ENCODE data around the gene NEDD9.

The NEDD9 gene

DNA sequence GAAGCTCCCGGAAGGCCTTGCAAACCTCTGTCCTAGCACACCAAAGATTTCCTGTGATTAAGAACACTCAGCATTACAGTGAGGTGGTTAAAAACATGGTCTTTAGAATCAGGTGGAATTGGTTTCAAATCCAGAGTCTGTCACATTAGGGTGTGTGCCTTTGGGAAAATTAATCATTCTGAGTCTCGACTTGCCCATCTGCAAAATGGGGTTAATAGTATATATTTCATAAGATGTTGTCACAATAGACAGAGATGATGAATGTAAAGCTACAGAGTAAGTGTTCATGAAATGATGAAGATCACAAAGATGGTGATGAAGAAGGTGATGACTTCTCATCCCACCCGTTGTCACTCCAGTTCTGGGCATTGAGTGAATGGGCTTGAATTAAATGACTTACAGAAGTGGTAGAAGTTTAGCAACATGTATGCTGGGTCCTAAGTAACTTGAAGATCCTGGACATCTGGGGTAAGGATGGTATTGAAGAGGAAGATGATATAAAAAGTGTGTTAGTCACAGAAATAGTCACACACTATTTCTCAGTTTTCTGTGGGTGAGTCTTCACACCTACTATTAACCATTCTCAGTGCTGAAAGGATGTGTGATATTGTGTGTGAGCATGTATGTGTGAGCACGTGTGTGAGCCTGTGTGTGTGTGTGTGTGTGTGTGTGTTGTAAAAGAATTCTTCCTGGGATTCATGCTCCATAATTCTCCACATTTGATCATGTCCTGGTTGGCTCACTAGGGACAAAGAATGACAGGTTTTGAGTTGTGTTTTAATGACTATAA is 28.0 kb upstream of the NEDD9 start:
- DNase-seq (ENCODE audit: low spot score), result no peak

DNA sequence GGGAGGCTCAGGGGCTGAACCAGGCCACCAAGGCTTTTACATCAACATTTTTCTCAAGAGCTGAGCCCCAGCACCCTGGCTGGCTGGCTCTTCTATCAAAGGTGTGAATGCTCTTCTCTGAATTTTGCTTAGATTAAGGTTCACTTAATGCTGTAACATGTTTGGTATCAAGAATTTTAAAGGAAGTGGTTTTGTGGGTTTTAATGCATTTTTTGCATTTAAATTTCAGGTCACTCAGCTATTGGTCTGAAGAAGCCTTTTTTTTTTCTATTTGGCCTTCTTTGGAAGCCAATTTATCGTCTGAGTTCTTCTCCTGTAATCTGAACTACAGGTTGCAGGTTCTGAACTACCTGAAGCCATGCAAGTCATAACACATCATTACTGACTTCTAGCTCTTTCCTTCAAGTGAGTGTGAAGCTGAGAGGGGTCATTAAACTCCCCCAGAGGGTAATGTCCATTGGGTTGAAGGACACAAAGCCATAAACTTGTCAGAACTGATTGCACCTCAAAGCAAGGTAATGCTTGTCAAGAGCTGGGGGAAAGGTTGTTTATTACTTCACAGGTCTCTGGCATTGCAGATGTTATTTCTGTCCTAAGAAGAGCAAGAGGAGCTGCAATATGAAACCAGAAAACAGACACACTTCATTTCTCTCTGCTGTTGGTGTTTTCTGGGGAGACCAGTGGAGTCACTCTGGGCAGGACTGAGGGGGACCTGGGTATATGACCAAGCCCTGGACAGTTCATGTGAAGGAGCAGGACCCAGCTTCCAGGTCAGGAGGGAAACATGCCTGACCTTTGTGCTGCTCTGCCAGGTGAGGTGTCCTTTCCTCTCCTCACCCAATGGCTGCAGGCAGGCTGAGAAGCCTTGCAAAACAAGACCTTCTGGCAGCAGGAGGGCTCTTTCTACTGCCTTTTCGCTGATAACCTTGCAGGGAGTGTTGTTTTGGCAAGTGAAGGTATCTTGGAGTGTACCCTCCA is 26.1 kb upstream of the NEDD9 start:
- DNase-seq (ENCODE audit: low spot score), result no peak

DNA sequence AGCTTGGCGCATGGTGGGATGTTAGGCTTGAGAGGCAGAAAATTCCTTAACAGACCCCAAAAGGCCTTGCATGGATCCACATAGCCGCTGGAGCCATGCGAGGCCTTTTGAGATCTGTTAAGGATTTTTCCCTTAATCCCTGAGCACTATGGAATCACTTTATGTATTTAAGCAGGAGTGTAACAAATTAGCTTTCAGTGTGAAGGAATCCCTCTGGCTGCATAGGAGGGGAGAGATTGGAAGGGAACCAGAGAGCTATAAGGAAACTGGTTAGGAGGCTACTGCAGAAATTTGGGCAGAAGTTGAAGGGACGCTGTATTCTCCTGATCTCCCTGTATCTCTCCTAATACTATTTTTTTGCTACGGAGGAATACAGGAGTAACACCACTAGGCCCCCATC is 23.1 kb upstream of the NEDD9 start:
- no peak for DNase-seq (ENCODE audit: low spot score)

DNA sequence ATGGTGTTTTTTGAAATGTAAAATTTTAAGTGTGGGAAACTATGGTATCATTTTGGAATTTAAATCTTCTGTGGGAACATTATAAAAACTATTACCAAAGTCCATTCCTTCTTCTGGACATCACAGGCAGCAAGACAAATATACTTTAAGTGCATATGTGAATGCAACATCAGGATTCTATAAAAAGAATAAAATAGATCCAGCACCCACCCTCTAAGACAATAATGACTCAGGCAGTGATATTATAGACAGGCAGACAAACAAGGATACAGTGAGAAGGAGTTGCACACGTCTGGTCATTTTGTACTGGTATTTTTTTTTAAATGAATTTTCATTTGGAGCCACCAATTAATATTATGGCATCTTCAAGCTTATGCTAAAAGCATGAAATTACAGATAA is 21.1 kb upstream of the NEDD9 start:
- DNase-seq (ENCODE audit: low spot score), result no peak

DNA sequence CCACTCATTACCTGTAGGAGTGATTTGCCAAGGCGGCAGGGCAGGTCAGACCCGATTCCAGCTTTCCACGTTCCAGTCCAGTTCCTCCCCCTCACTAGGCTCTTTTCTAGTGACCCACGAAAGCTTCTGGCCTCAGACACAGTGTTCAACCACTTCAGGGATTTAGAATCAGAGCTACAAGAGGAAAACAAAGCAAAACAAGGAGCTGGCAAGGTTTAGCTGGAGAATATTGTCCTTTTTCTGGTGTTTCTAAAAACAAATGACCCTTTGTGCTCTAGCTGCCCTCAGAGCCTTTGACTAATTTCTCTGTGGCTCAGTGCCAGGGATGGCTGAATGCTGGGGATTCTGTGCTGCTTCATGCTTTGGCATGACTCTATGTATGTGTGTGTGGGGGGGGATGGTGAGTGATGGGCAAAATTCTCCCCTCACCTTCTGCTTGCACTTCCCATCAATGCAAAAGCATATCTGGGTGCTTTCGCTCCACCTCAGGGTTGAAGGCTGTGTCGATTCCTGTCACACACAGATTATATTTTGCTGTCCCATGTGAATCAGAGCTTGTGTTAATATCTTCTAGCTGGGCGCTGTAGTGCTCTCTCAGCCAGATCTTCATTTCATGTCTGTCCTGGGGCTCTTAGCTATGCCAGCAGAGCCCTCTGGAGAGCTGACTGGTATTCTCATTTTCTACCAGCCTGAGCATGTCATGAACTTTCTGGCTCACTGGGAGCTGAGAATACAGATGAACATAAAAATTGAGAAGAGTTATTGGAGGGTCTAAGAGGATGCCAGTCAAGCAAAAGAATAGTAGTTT is 19.3 kb upstream of the NEDD9 start:
- no peak for DNase-seq (ENCODE audit: low spot score)

DNA sequence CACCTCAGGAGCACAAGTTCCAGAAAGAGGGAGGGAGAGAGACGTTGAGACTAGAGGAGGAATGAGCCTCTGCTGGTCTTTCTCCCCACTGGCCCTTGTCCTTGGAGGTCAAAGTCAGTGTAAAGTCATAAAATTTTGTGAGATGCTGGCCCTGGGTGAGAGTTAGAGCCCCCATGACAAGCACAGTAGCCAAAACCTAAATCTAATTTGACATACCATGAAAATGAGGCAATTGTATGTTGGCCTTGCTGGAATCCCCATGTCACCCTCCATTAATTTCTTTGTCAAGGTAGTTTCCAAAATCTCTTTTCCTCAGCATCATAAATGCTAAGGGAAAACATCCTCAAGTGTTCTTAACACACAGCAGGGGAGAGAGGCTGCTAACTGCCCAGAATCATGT is 17.6 kb upstream of the NEDD9 start:
- no peak for DNase-seq (ENCODE audit: low spot score)

DNA sequence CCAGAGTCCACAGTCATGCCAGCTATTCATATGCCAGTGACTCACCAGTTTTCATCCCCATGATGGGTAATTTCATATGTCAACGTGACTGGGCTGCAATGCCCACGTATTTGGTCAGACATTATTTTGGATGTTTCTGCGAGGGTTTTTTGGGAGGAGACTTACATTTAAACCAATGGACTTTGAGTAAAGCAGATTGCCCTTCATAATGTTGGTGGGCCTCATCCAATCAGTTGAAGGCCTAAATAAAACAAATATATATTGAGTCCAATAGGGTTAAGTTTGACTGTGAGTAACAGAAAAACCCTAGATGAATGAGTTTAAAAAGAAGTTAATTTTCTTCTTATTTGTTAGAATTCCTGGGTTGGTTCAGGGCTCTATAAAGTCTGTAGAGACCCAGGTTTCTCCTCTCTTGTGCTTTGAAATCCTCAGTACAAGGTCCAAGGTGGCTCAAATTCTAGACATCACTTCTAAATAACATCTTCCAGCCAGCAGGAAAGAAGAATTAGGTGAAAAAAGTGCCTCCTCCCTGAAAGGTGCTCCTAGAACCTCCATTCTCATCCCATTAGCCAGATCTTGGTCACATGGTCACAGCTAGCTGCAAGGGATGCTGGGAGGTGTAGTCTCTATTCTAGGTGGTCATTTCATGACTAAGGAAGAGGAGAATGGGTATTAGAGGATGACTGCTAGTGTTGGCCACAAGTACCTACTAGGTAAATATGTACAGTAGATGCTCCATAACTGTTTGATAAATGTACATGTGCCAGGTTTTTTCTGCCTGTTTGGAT is 16.7 kb upstream of the NEDD9 start:
- no peak for DNase-seq (ENCODE audit: low spot score)

DNA sequence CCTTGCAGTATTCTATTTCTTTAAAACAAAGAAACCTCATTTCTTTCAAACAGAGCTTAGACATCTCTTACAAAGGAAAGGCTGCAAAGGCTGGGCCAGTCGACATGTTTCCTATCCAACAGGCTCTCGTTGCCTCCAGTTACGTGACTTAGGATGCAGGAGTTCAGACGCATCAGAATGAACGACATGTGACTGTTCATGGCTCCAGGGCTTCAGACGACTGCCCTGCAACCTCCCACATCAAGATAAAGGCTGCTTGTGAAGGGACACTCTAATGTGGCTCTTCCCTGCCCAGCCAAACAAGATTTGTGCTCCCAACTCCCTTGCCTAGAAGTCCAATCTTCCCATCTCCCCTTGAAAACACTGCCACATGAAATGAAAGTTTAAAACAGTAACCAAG is 14.3 kb upstream of the NEDD9 start:
- DNase-seq (ENCODE audit: low spot score), result no peak

DNA sequence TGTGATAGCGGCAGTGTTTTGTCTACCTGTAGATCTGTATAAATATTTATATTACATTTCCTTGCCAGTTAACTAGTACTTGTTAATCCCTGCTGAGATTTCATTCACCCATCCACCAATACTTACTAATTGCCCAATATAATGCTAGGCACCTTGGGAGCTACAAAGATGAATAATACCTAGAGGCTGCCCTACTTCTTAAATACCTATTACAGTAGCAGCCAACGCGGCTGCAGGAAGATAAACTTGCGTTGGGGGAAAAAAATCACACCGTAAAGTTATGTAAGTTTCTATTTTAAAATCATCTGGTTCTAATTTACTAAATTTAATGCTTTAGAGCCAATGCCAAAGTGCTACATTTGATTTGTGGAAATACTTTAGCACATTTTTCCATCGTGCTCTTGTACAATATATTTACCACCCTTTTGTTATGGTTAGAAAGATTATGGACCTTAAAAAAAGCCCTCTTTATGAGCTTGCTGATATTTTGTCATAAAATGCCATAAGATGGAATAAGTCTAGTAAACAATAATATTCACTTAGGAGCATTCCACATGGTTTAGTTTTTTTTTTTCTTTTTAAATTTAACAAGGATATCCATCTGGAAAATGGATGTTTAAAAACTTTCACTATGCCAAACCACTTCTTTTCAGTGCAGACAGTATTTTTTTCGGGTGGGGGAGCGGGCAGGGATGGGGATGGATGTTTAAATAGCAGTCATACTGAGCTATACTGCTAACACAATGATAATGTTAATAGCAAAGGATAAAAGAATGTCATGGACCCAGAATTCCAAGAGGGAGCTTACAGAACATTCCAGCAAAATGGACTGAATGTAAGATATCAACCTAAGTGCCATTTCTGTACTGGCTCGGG is 13.2 kb upstream of the NEDD9 start:
- DNase-seq (ENCODE audit: low spot score), result peak; percentile 60

DNA sequence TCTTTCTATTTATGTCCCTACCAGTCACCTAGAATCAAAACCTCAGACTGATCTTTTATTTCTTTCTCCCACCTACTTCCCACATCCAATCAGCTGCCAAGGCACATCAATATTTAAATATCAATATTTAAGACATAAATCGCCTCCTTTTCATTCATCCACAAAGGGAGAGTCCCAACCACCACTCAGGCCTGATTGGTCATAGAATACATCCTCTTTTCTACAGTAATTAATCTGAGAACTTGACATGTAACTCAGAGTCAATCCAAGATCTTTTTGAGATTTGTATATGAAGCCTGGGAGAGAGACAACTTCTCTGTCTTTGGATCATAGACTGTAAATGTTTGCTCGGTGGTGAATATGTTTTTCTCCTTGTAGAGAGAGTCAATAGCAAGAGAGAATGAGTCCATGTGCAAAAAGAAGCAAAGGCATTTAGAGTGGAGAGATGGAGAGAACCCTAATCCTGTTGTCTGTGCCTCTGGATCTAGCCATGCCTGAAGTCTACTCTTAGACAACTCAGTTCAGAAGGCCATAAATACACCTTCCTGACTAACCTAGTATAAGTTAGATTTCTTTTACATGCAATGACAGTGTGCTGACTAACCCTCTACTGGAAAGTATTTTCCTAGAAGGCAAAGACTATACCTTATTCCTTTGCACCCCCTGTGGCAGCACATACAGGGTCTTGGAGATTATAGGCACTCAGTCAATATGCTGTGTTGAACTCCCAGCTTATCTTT is 12.1 kb upstream of the NEDD9 start:
- no peak for DNase-seq (ENCODE audit: low spot score)

DNA sequence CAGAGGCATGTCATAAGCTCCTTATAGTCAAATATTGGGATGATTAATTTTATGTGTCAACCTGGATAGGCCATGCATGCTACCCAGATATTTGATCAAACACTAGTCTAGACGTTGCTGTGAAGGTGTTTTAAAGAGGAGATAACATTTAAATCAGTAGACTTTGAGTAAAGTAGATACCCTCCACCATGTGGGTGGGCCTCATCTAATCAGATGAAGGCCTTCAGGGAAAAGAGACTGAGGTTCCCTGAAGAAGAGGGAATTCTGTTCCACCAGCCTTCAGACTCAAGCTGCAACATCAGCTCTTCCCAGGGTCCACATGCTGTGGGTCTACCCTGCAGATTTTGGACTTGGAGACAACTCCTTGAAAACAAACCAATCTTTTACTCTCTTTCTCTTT is 11.4 kb upstream of the NEDD9 start:
- no peak for DNase-seq (ENCODE audit: low spot score)

DNA sequence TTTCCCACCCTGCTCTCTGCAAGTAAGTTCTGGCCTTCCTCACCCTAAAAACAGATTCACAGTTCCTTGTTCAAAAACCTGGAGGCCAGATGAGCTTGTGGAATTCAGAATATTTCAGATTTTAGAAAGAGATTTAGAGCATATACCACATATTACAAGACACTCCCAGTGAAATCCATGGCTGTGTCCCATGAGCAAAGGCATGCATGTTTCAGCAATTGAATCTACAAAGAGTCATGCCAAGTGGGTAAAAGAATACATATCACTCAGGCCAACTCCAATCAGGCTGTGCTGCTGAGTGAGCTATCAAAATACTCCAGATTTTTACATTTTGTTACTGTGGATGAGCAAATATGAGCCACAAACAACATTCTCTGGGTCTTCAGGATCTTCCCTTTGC is 10.2 kb upstream of the NEDD9 start:
- DNase-seq (ENCODE audit: low spot score), result peak; percentile 71

DNA sequence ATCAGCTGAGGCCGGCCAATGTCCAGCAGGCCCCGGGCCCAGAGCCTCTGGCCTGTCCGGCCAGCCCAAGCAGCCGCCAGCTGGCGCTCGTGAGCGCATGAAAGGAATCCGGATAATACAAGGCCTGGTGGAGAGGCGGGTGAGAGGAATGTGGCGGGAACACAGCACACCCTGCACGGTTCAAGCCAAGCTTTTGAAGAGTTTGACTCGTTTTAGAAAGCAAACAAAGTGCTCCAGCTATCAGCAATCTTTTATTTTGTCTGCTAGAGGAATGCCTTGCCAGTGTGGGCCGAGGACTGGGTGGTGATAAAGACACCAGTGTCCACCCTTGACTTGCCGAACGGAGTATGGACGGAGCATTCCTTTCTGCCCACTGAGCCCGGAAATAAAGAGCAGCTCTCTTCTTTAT is 9.3 kb upstream of the NEDD9 start:
- DNase-seq (ENCODE audit: low spot score), result peak; percentile 71

DNA sequence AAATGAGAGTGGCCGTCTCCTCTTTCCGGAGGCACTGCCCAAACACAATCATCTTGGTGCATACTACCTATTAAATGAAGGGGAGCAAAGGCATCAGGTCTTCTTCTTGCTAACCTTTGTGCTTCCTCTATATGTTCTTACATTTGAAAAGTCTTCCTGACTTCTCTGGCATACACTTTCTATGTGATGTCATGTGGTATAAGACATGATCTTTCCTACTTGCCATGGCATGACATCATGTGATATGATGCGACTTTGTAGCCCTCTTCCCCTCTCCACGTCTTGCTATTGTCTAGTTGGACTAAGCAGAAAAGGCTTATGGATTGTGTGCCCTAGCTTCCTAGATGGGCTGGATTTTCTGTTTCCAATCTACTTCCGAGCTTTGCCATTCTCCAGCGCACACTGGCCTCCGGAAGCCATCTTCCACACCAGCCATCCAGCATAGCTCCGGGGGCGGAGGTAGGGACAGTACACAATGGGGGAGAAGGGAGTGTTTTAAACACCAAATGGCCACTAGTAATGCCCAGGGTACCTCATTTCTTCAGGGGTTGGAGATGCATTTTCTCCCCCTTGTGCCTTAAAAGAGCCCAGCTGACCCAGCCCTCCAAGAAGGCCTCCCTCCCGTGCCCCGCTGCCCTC is 8.8 kb upstream of the NEDD9 start:
- no peak for DNase-seq (ENCODE audit: low spot score)

DNA sequence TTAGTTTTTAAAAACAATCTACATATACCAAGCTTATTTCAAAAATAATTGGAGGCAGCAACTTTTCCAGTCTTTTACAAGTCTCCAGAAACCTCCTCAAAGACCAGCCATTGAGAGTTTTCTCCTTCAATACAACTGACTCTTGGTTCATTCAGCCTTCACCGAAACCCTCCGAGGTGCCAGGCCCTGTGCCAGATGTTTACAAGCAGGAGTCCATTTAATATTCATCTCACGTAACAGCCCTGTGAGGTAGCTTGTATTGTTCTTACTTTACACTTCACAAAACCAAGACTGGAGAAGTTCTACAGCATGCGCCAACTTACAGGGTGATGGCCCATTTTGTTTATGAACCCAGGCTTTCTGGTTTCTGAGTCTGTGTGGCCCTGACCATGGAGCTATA is 5.5 kb upstream of the NEDD9 start:
- DNase-seq (ENCODE audit: low spot score), result no peak

DNA sequence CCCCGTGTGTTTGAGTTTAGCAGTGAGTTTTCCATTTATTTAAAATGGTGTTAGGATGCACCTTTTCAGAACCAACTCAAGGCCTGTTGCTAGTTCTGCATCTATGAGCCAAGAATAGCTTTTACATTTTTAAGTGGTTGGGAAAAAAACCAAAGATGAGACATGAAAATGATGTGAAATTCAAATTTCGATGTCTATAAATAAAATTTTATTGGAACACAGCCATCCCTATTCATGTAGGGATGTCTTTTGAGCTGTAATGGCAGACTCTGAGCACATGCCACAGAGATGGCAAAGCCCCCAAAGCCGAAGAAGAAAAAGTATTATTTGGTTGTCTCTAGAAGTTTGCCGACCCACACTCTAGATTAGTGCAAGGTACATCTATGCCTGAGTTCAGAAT is 5.0 kb upstream of the NEDD9 start:
- DNase-seq (ENCODE audit: low spot score), result no peak

DNA sequence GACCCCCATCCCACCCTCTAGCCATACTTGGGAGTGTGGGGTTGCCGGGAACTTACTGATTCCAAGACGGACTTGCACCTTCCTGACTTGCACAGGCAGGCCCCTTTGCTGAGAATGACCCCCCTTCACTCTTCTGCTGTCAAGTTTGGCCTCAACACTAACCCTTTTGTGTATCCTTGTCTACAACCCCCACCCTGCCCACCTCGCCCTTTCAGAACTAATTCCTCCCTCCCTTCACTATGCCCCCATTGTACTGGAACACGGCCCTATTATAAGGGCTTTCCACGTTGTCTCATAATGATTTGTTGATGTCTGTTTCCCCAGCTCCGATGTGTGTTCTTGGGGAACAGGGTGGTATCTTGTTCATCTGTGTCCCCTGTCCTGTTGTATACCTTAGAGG is 4.4 kb upstream of the NEDD9 start:
- no peak for DNase-seq (ENCODE audit: low spot score)

DNA sequence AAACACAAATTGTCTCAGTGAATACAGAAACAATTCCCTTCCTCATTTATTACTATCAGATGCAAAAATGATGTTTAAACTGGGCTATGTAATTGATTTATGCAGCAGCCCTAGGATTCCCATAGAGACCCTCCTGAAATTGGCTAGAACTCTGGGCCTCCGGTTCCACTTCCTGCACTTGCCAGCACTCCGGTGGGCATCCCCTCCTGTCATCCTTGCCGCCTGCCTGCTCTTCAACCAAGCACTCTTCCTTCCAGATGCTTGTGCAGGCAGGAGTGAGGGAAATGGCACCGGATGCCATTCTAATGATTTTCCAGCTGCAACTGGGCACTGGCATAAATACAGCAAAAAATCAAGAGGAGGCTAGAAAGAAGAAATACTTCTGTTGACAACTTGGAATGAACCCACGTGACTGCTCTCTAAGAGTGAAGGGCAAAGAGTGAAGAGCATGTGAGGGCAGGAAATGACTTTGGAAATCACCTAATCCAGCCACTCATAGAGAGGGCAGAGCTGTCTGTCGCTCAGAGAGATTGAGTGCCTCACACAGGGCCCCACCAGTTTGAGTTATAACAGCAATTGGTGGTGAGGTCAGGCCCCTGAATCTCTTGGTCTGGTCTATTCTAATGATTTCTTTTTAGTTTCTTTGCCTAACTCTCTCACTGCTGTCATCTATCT is 3.7 kb upstream of the NEDD9 start:
- DNase-seq (ENCODE audit: low spot score), result no peak

DNA sequence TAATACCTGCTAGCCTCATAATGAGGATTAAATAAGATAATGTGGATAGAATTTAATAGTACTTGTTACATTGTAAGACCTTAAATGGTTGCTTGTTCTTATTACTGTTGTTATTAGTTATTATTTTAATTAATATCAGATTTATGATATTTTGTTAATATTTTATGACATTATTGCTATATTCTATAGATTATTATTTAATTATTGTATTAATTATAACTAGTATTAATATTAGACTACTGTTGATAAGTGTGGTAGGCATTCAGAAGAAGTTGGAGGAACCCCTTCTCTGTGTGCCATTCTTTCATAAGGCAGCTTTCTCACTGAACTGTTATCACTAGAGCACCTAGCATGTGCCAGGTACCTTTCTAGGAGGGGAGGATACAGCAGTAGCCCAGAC is 2.6 kb upstream of the NEDD9 start:
- no peak for DNase-seq (ENCODE audit: low spot score)
